Activated naive CD8-positive, alpha-beta T cell treated with anti-CD3 and anti-CD28 coated beads, Interleukin-2, amount 10 ng/mL, durations not matched to agents 7 days and 5 days (primary cell): ENCODE measurements around the gene KRT6B. TPM values are rescaled to one million over a fixed set of nuclear protein-coding genes. Genes with fewer than 3 reads are reported as not detected.

Source experiments
- ATAC-seq: fragments of 150-1000 bp; cut with Tn5 transposase; one replicate; pipeline ENCODE4 v1.10.0; 2021; ENCODE audit warnings: low read depth, moderate library complexity
- POLR2A ChIA-PET: fragments of 350-600 bp; sonication (Branson Sonifier 250); formaldehyde crosslinking; loops from one replicate; lab custom pipeline; 2021; ENCODE audit warnings: antibody characterized with exemption; lab: Charles Lee
- DNase-seq: peaks from one replicate; pipeline ENCODE4 v3.0.0; 2021
- H3K27ac Mint-ChIP-seq: one replicate; pipeline ENCODE4 v1.8.0; 2022; ENCODE audit warnings: mild to moderate bottlenecking, mixed read lengths
- H3K27me3 Mint-ChIP-seq: one replicate; pipeline ENCODE4 v1.8.0; 2022; ENCODE audit warnings: mild to moderate bottlenecking, moderate library complexity, mixed read lengths
- H3K36me3 Mint-ChIP-seq: one replicate; pipeline ENCODE4 v1.8.0; 2021; ENCODE audit warnings: mild to moderate bottlenecking, mixed read lengths
- H3K4me1 Mint-ChIP-seq: one replicate; pipeline ENCODE4 v1.8.0; 2021; ENCODE audit warnings: mixed read lengths
- H3K4me3 Mint-ChIP-seq: one replicate; pipeline ENCODE4 v1.8.0; 2022; ENCODE audit warnings: mild to moderate bottlenecking, moderate library complexity, mixed read lengths
- H3K9me3 Mint-ChIP-seq: one replicate; pipeline ENCODE4 v1.8.0; 2021; ENCODE audit warnings: mixed read lengths
- total RNA-seq, 2 experiments: library from RNA; stranded (reverse); gene quantifications; one replicate each; pipeline ENCODE4 v1.2.3, GENCODE V29; 2021

KRT6B gene
- total RNA-seq, 2 experiments from 2014 or later, result not detected

DNA sequence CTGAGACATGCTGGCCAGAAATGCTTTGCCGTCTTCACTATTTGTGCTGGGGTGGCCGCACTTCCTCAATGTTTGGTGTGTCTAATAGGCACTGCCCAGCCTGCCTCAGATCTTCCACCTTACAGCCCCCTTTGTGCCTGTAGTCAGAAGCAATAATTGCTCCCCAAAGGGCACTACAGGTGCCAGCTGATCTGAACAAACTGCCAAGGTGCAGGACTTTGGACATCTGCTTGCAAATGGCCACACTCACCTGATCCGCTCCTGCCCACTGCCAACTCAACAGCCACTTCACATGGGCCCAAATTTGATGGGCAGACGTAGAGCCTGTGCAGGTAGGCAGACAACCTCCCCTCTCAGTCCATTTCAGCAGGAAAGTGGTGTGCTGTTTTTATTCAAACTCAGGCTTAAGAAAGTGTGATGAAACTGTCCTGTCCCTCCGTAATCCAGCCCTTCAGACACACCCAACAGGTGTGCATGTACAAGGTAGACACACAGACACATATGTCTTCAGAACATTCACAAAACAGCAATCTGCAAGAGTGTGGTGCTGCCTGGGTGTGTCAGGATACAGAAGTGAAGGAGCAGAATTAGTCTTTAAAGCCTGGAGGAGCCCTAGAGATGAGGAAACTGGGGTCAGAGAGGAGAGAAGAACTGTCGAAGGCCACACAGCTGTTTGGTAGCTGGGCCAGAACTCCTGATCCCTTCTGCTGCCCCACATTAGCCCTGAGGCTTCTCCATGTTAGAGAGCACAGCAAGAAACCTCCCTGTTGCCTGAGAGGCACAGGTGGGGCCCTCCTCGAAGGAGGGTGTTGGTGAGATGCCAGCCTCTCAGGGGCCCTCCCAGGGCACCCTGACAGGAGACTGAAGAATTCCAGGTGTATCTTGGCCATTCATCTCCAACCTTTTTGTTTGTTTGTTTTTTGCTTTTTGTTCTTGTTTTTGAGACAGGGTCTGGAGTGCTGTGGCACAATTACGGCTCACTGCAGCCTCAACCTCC is 13.3 kb downstream of the KRT6B start:
- POLR2A ChIA-PET, result no interaction called here
- Mint-ChIP-seq H3K36me3 (no peaks in the 10 kb centered on the region), H3K27ac (no peak overlapping the region), H3K9me3 (no peaks in the 10 kb centered on the region), H3K4me1 (no peaks in the 10 kb centered on the region), H3K27me3 (peaks cover 29% of the 10 kb centered on the region), H3K4me3 (no peak overlapping the region)
- ATAC-seq (no peak), DNase-seq (no peak)

- no peaks in the 10 kb centered on the region for H3K36me3 Mint-ChIP-seq
- ATAC-seq, result no peak
- H3K27me3 Mint-ChIP-seq, result peaks cover 22% of the 10 kb centered on the region
- H3K4me3 Mint-ChIP-seq, result no peak overlapping the region
- H3K9me3 Mint-ChIP-seq, result no peaks in the 10 kb centered on the region
- no peaks in the 10 kb centered on the region for H3K4me1 Mint-ChIP-seq
- POLR2A ChIA-PET, result no interaction called here
- no peak overlapping the region for H3K27ac Mint-ChIP-seq
- no peak for DNase-seq
Measured at GRCh38 chr12:52437508-52437907, 14.4 kb downstream of the KRT6B start.

DNA sequence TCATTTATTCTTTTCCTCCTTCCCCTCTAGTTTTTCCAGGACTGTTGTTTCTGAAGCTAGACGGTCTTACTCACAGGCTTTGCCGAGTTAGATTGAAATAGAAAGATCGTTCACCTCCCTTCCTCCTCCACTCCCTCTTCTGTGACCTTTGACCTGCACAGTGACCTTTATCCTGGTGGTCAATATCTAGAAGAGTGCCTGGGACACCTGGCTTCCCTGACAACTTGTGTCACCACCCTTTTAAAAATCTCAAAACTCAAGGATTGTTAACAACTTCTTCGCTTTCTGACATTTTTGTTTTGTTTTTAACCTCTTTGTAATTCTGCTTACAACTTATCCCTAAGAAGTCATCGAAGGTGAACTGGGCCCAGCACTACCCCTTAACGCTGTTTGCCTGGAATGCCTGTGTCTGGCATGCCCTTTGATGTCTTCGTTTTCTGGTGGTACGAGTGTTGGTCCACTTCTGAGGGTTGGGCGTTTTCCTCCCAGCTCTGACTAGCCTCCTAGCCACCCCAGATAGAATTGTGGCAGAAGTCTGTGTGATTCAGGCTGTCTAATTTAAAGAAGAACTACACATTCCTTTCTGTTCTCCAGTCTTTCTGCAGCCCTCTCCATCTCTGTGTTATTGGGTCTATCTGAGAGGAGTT is 15.0 kb downstream of the KRT6B start:
- H3K36me3 Mint-ChIP-seq, result no peaks in the 10 kb centered on the region
- no peak overlapping the region for H3K4me3 Mint-ChIP-seq
- no peaks in the 10 kb centered on the region for H3K4me1 Mint-ChIP-seq
- DNase-seq (no peak), ATAC-seq (no peak)
- POLR2A ChIA-PET, result interaction anchor here (0.6 kb wide), 1 partner anchor 505 kb away, joined by 3 read pairs; no protein-coding TSS in a partner anchor
- H3K9me3 Mint-ChIP-seq, result no peaks in the 10 kb centered on the region
- H3K27ac Mint-ChIP-seq, result no peak overlapping the region
- H3K27me3 Mint-ChIP-seq, result peaks cover 16% of the 10 kb centered on the region

DNA sequence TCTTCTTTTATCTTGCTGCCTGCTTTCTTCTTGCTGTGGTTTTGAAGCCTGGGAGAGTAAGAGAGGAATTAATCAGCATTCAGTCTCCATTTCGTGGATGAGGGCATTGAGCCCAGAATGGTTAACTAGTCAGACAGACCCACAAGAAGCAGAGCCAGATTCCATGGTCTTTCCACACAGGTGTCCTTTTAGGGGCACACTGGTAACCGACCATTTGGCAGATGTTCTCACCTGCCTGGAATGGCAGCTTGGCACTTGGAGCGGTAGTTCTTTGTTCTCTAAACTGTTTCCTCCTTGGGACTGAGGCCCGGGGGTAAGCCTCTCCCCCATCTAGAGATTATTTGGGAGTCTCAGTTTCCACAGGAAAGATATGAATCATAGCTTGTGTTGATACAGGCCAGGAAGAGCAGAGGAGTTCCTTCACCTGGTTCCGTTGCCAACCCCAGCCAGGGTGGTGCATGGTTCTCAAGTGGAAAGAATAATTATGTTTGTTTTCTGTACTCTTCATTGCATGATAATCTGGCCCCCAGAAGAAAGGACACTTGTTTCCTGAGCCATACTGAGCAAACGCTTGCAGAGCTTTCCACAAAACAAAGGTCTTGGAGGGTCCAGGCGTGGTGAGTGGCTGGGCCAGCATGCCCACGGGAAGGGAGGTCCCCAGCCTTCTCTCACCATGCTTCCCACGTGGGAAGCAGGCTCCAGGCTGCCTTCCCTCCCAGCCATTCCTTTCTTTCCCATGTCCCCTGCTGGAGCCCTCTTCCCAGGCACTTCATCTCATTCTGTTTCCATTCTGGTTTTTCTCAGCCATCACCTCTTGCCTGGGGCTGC is 15.7 kb downstream of the KRT6B start:
- POLR2A ChIA-PET, result interaction anchor here (0.6 kb wide), 1 partner anchor 505 kb away, joined by 3 read pairs; no protein-coding TSS in a partner anchor
- Mint-ChIP-seq H3K27me3 (peaks cover 12% of the 10 kb centered on the region), H3K4me3 (no peak overlapping the region), H3K36me3 (no peaks in the 10 kb centered on the region), H3K27ac (no peak overlapping the region), H3K9me3 (no peaks in the 10 kb centered on the region), H3K4me1 (no peaks in the 10 kb centered on the region)
- DNase-seq (no peak), ATAC-seq (no peak)

DNA sequence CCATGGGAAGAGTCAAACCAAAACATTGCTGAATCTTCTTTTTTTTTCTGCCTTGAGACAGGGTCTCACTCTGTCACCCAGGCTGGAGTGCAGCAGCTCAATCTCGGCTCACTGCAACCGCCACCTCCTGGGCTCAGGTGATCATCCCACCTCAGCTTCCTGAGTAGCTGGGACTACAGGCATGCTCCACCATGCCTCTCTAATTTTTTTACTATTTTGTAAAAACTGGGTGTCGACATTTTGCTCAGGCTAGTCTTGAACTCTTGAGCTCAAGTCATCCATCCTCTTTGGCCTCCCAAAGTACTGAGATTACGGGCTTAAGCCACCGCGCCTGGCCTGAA is 16.3 kb downstream of the KRT6B start:
- DNase-seq (no peak), ATAC-seq (no peak)
- Mint-ChIP-seq H3K27ac (no peak overlapping the region), H3K27me3 (peaks cover 13% of the 10 kb centered on the region), H3K4me3 (no peak overlapping the region), H3K9me3 (no peaks in the 10 kb centered on the region), H3K36me3 (no peaks in the 10 kb centered on the region), H3K4me1 (no peaks in the 10 kb centered on the region)
- POLR2A ChIA-PET, result no interaction called here

DNA sequence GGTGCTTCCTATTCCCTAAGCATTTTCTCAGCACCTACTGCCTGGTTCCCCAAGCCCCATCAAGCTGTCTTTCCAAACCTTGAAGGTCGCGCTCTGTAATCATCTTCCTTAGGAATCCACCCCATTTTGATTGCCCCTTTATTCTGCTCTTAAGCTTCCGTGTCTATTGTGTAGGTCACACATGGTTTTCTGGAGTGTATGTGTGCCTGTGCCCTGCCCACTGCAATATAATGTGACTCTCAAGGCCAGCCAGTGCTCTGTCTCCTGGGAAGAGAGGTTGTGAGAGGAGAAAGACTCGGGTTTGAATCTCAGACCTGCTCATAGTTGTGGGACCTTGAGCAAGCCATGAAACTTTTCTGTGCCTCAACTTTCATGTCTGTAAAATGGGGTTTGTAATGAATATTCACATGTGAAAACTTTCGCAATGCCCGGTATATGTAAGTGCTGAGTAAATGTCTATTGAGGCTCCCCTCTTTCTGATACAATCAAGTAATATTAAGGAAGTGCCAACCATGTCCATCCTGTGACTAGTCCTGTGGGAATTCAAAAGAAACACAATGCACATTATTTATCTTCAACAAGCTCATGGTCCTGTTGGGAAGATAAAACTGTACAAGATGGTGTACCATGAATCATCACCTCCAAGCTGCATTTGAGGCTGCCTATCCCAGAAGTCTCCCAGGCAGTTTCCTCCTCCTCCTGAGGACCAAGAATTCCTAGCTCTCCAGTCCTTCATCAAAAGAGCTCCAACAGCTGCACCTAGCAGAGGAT is 17.0 kb downstream of the KRT6B start:
- no peaks in the 10 kb centered on the region for H3K4me1 Mint-ChIP-seq
- DNase-seq, result no peak
- peaks cover 11% of the 10 kb centered on the region for H3K27me3 Mint-ChIP-seq

GRCh38 chr12:52434081-52434733 is 17.7 kb downstream of the KRT6B start, which contains the start of gene KRT75:
Gene KRT75 (minus strand): TSS chr12:52434371. CDS start chr12:52434304, 67 bp downstream.
- ATAC-seq (no peak), DNase-seq (no peak)
- H3K4me1 Mint-ChIP-seq, result no peaks in the 10 kb centered on the region
- no peaks in the 10 kb centered on the region for H3K36me3 Mint-ChIP-seq
- H3K27me3 Mint-ChIP-seq, result peaks cover 11% of the 10 kb centered on the region
- H3K4me3 Mint-ChIP-seq, result no peak within 1 kb of the TSS
- no peaks in the 10 kb centered on the region for H3K9me3 Mint-ChIP-seq
- POLR2A ChIA-PET, result no interaction called here
- H3K27ac Mint-ChIP-seq, result no peak within 1 kb of the TSS

More for the DNA sequence above, 17.0 kb downstream of the KRT6B start:
- H3K27ac Mint-ChIP-seq, result no peak overlapping the region
- no peak overlapping the region for H3K4me3 Mint-ChIP-seq
- POLR2A ChIA-PET, result no interaction called here
- ATAC-seq, result no peak
- H3K9me3 Mint-ChIP-seq, result no peaks in the 10 kb centered on the region
- no peaks in the 10 kb centered on the region for H3K36me3 Mint-ChIP-seq

DNA sequence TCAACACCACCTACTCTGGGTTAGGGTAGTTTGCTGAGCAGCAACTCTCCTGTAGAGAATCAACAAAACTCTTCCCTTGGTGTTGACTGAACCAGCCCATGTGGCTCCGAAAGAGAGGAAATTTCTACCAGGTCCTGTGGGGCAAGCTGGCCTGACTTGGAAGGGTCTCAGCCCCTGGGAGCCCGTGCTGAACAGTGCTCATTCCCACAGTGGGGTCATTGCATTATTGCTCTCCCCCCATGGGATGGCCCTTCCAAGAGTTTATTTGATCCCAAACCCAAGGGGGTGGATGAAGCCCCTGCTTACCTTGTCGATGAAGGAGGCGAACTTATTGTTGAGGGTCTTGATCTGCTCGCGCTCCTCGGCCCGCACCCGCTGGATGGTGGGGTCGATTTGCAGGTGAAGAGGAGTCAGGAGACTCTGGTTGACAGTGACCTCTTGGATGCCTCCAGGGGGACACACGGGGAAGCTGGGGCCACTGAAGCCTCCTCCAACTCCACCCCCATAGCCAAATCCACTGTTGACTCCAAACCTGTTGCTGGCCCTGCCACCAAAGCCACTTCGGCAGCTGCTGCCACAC is 18.4 kb downstream of the KRT6B start:
- POLR2A ChIA-PET, result no interaction called here
- Mint-ChIP-seq H3K4me3 (no peak overlapping the region), H3K27me3 (peaks cover 14% of the 10 kb centered on the region), H3K9me3 (no peaks in the 10 kb centered on the region), H3K4me1 (no peaks in the 10 kb centered on the region), H3K36me3 (no peaks in the 10 kb centered on the region), H3K27ac (no peak overlapping the region)
- ATAC-seq, result no peak
- DNase-seq, result no peak

- DNase-seq (no peak), ATAC-seq (no peak)
- Mint-ChIP-seq H3K4me3 (no peak overlapping the region), H3K4me1 (no peaks in the 10 kb centered on the region), H3K27ac (no peak overlapping the region), H3K9me3 (no peaks in the 10 kb centered on the region), H3K27me3 (peaks cover 18% of the 10 kb centered on the region), H3K36me3 (no peaks in the 10 kb centered on the region)
- POLR2A ChIA-PET, result no interaction called here
Measured at GRCh38 chr12:52432559-52433207, 19.3 kb downstream of the KRT6B start.

GRCh38 chr12:52428121-52428520 is 23.8 kb downstream of the KRT6B start:
- H3K27me3 Mint-ChIP-seq, result peaks cover 20% of the 10 kb centered on the region
- DNase-seq, result no peak
- no peaks in the 10 kb centered on the region for H3K9me3 Mint-ChIP-seq
- no peak for ATAC-seq
- H3K27ac Mint-ChIP-seq, result no peak overlapping the region
- H3K4me3 Mint-ChIP-seq, result no peak overlapping the region
- POLR2A ChIA-PET, result no interaction called here
- no peaks in the 10 kb centered on the region for H3K36me3 Mint-ChIP-seq
- no peaks in the 10 kb centered on the region for H3K4me1 Mint-ChIP-seq

DNA sequence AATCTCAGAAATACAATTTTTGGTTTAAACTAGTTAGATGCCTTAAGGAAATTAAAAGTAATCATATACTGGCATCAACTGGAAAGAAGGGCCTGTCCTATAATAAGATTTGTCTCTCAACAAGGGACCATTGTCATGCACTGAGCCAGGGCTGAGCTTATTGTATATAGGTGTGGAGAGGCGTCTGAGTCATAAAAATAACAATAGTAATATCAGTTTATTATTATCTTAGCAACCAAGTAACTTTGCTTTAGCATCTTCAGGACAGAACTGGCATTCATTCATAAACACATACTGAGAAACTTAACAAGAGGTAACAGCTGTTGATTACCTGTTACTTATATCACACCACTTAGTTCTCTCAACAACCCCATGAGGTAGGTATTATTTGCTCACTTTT is 24.9 kb downstream of the KRT6B start:
- DNase-seq, result no peak
- no peaks in the 10 kb centered on the region for H3K9me3 Mint-ChIP-seq
- H3K27ac Mint-ChIP-seq, result no peak overlapping the region
- POLR2A ChIA-PET, result no interaction called here
- H3K36me3 Mint-ChIP-seq, result no peaks in the 10 kb centered on the region
- H3K4me3 Mint-ChIP-seq, result no peak overlapping the region
- no peaks in the 10 kb centered on the region for H3K4me1 Mint-ChIP-seq
- H3K27me3 Mint-ChIP-seq, result peaks cover 19% of the 10 kb centered on the region
- no peak for ATAC-seq

DNA sequence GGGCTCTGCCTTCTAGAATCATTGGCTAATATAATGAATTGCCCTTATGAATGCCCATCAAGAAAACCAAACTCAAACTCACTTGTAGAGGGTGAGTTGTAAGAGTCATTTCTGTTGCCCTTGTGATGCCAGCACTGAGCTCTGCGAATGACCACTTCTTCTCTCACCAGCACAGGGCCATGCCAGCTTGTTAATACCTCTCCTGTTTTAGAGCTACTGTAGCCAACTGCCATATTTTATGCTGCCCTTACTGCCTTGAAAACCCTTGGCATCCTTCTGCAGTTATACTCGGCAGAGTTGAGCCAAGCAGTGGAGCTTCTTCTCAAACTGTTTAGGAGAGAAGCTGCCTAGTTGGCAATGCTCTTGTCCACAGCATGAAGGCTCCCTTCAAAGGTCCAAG is 25.9 kb downstream of the KRT6B start:
- Mint-ChIP-seq H3K27ac (no peak overlapping the region), H3K4me1 (no peaks in the 10 kb centered on the region), H3K27me3 (peaks cover 22% of the 10 kb centered on the region), H3K4me3 (no peak overlapping the region), H3K36me3 (no peaks in the 10 kb centered on the region), H3K9me3 (no peaks in the 10 kb centered on the region)
- POLR2A ChIA-PET, result no interaction called here
- no peak for DNase-seq
- no peak for ATAC-seq
